HepG2 (cell line): Measurements from ENCODE around the gene LRP1-AS. TPM values are rescaled to one million over a fixed set of nuclear protein-coding genes. Genes with fewer than 3 reads are reported as not detected.

Experiments
- FOSL1 ChIP-seq: sonication (generic); formaldehyde crosslinking; IDR thresholded peaks from 2 replicates; pipeline ENCODE4 v1.9.0; 2021; ENCODE audit warnings: missing genetic modification reagents, borderline replicate concordance
- FOXK1 ChIP-seq: sonication (generic); formaldehyde crosslinking; IDR thresholded peaks from 2 replicates; pipeline ENCODE4 v1.4.0; 2020; ENCODE audit warnings: low read depth, missing genetic modification reagents, borderline replicate concordance
- GATA4 ChIP-seq: sonication (generic); IDR thresholded peaks from 2 replicates; pipeline ENCODE4 v1.6.1; 2016; ENCODE audit warnings: antibody characterized with exemption, low read depth, borderline replicate concordance
- HIVEP1 ChIP-seq: sonication (generic); formaldehyde crosslinking; IDR thresholded peaks from 2 replicates; pipeline ENCODE4 v1.4.0; 2020; ENCODE audit warnings: mild to moderate bottlenecking, missing genetic modification reagents
- KDM1A ChIP-seq: IDR thresholded peaks from 2 replicates; pipeline ENCODE4 v1.6.1; 2016; ENCODE audit warnings: missing compliant biosample characterization
- MED1 ChIP-seq: sonication (generic); formaldehyde crosslinking; IDR thresholded peaks from 2 replicates; pipeline ENCODE4 v1.4.0; 2020; ENCODE audit warnings: missing genetic modification reagents
- NCOR1 ChIP-seq: fragments of 200-600 bp; sonication (generic); IDR thresholded peaks from 2 replicates; pipeline ENCODE4 v1.7.0; 2017; ENCODE audit warnings: antibody characterized with exemption, low read length, borderline replicate concordance
- REPIN1 ChIP-seq: sonication (generic); formaldehyde crosslinking; IDR thresholded peaks from 2 replicates; pipeline ENCODE4 v1.8.0; 2022; ENCODE audit warnings: missing genetic modification reagents, low read depth, mild to moderate bottlenecking, borderline replicate concordance
- REXO4 ChIP-seq: sonication (generic); formaldehyde crosslinking; IDR thresholded peaks from 2 replicates; pipeline ENCODE4 v1.8.0; 2022; ENCODE audit warnings: missing genetic modification reagents, mild to moderate bottlenecking, borderline replicate concordance
- SAFB2 ChIP-seq: sonication (generic); formaldehyde crosslinking; IDR thresholded peaks from 2 replicates; pipeline ENCODE4 v1.5.1; 2020; ENCODE audit warnings: missing genetic modification reagents, low read depth, mild to moderate bottlenecking, borderline replicate concordance
- SMAD3 ChIP-seq: sonication (generic); formaldehyde crosslinking; IDR thresholded peaks from 2 replicates; pipeline ENCODE4 v1.4.0; 2020; ENCODE audit warnings: missing genetic modification reagents
- SP4 ChIP-seq: sonication (generic); formaldehyde crosslinking; IDR thresholded peaks from 2 replicates; pipeline ENCODE4 v1.8.1; 2023; ENCODE audit warnings: mild to moderate bottlenecking, missing genetic modification reagents
- TBP ChIP-seq: sonication (generic); formaldehyde crosslinking; IDR thresholded peaks from 2 replicates; pipeline ENCODE4 v1.5.0; 2020; ENCODE audit warnings: missing genetic modification reagents
- U2AF1 ChIP-seq: fragments of 200-400 bp; formaldehyde crosslinking; optimal IDR thresholded peaks from 2 replicates; pipeline ENCODE3; 2017; ENCODE audit warnings: mild to moderate bottlenecking, low read depth, low read length
- ZBTB40 ChIP-seq, 2 experiments: fragments of 450-650 bp in 1 of 2; sonication (generic) in 1 of 2; formaldehyde crosslinking in 1 of 2; IDR thresholded peaks; 2 replicates each; pipeline versions ENCODE4 v1.6.1 to v1.8.0; 2016 to 2022; ENCODE audit warnings: antibody characterized with exemption in 1 of 2, mild to moderate bottlenecking in 1 of 2, missing genetic modification reagents in 1 of 2
- ZFP41 ChIP-seq: sonication (generic); formaldehyde crosslinking; IDR thresholded peaks from 2 replicates; pipeline ENCODE4 v1.4.0; 2020; ENCODE audit warnings: mild to moderate bottlenecking, missing genetic modification reagents, borderline replicate concordance
- ZNF20 ChIP-seq: sonication (generic); formaldehyde crosslinking; IDR thresholded peaks from 2 replicates; pipeline ENCODE4 v1.4.0; 2020; ENCODE audit warnings: mild to moderate bottlenecking, moderate library complexity, missing genetic modification reagents
- ZNF747 ChIP-seq: sonication (generic); formaldehyde crosslinking; IDR thresholded peaks from 2 replicates; pipeline ENCODE4 v1.8.1; 2023; ENCODE audit warnings: missing genetic modification reagents, mild to moderate bottlenecking, borderline replicate concordance
- ZSCAN31 ChIP-seq: sonication (generic); formaldehyde crosslinking; IDR thresholded peaks from 2 replicates; pipeline ENCODE4 v1.5.0; 2020; ENCODE audit warnings: low read depth, mild to moderate bottlenecking, missing genetic modification reagents
- polyA plus RNA-seq, 8 experiments: library from polyadenylated mRNA; depleted of rRNA in 3 of 8; stranded (reverse) in 7 of 8; unstranded in 1 of 8; fragments of >200 nt; fragmentation: Illumina TruSeq in 4 of 8; extraction: Trizol in 4 of 8; gene quantifications; 2 replicates each; pipeline versions ENCODE4 v1.2.1 to v1.2.3, GENCODE V29; 2011 to 2016; ENCODE audit warnings: low read depth in 4 of 8, missing spikeins in 1 of 8, mixed read lengths in 1 of 8; ENCODE audit not compliant: insufficient read depth in 1 of 8
- total RNA-seq, 5 experiments: library from RNA; depleted of rRNA; stranded (reverse); fragments of >200 nt; fragmentation: Illumina TruSeq; extraction: Trizol; gene quantifications; 2 replicates each; pipeline ENCODE4 v1.2.3, GENCODE V29; 2016; ENCODE audit warnings: low read depth in 1 of 5

The LRP1-AS gene
- total and polyA plus RNA-seq, 2 of the 13 experiments (the other 11 are each of a cell fraction or from before 2014, with no cell fraction given), result 0.20 TPM; not detected in 1

DNA sequence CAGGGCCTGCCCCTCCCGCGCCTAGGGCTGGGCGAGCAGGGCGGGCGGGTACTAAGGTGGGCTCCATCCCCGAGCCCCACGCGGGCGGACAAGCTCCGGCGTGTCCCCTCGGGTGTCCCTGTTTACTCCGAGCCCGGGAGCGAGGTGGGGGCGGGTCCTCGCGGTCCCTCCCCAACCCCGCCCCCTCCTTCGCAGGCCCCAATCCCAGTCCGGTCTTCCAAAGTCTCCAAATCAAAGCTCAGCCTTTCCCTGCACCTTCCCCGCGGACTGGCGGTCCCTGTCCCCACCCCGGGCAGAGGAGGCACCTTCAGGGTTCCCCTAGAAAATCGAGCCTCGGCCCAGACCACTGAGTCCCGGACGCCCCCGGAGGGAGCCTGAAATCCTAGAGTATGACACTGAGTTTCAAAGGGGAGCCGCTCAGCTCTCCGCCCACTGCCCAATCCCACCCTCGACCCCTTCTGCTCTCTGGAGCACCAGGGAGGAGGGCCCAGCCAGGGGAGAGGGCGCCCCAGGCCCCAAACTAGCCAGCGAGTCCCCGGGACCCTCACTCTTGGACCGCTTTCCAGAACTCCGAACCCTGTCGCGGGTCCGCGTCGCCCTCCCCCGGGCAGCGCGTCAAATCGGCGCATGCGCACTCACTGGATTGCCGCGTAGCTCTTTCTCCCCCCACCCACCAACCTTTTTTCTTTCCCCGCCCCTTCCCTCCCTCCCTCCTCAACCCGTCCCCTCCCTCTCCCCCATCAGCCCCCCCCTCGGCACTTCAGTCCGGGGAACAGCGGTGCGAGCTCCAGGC is 19.5 kb downstream of the LRP1-AS start, which contains the start of gene LRP1 (continued):
- TF ChIP-seq SAFB2 (0 out of 2 replicates have a peak, but pooled peaks have one; percentile 29), SMAD3 (CRISPR knock-in tag) (peak; percentile 29; the same call in 1 of the 2 replicates), ZNF747 (CRISPR knock-in tag) (peak; percentile 42; the same call in 1 of the 2 replicates), NCOR1 (peak; percentile 44; the same call in 1 of the 2 replicates), U2AF1 (no peak), ZNF20 (CRISPR knock-in tag) (no peak), GATA4 (0 out of 2 replicates have a peak, but pooled peaks have one; percentile 58), ZBTB40 (IDR thresholded peaks at IDR 0.05) (no peak), ZBTB40 (CRISPR knock-in tag; IDR thresholded peaks at IDR 0.05) (peak; percentile 42; the same call in 1 of the 2 replicates), KDM1A (CRISPR knock-in tag) (no peak), ZSCAN31 (CRISPR knock-in tag) (0 out of 2 replicates have a peak, but pooled peaks have one; percentile 31), FOSL1 (no peak), TBP (CRISPR knock-in tag) (no peak), SP4 (CRISPR knock-in tag) (peak; percentile 74), ZFP41 (CRISPR knock-in tag) (0 out of 2 replicates have a peak, but pooled peaks have one; percentile 35), MED1 (CRISPR knock-in tag) (0 out of 2 replicates have a peak, but pooled peaks have one; percentile 38), REXO4 (no peak), FOXK1 (CRISPR knock-in tag) (peak; percentile 47; the same call in 1 of the 2 replicates), HIVEP1 (CRISPR knock-in tag) (no peak), REPIN1 (0 out of 2 replicates have a peak, but pooled peaks have one; percentile 13)
